Prostate gland (tissue), 2 donors: ENCODE results near the gene RIPPLY3.

Experiments
- POLR2A ChIP-seq: fragments of 450-650 bp; IDR thresholded peaks from one replicate; pipeline ENCODE4 v1.6.1; 2016; ENCODE audit warnings: antibody characterized with exemption, mild to moderate bottlenecking
- TF ChIP-seq, protein P1 (sequence below), 4 experiments: fragments of 200-600 bp in 2 of 4; fragments of 450-650 bp in 2 of 4; sonication (generic) in 2 of 4; IDR thresholded peaks; 1 replicate in 3 of 4; 2 replicates in 1 of 4; pipeline ENCODE4 v1.5.1; 2016 to 2019; ENCODE audit warnings: antibody characterized with exemption in 4 of 4, mild to moderate bottlenecking in 2 of 4, moderate library complexity in 2 of 4

DNA sequence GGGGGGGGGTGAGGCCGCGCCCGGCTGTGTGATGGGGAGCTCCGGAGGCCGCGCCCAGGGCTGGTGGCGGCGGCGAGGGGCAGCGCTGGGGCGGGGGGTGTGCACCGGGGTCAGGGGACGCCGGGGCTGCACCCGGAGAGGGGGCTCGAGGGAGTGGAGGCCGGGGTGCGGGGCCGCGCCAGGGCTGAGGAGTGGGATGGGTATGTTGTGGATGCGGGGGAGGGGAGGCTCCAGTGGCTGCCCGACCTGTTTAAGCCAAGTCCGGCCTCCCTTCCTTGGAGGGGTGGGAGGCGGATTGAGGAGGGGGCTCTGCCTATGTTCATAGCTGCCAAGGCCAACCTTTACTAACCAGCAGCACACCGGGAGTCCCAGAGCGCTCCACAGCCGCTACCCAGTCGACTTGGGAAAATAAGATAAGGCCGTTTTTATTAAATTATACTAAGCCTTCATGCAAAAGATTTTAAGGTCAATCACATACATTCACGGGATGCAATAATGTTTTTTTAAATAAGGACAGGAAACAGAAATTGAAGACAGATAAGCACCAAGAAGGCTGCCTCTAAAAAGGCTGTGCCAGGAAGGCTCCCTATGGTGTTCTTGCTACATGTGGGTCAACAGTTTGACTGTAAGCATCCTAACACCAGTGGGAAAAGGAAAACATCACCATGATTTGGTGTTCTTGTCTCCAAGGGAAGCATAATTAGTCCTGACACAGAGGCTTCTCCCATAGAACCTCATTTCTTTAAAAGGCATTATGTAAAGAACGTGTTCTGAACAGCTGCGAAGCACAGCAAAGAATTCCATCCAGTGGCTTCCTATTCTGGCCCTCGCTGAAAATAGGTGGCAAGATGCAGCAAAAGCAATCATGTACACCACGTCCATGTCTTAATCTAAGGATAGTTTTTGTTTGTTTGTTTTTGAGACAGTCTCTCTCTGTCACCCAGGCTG lies 39.4 kb upstream of the RIPPLY3 start:
- TF ChIP-seq, protein P1, sequence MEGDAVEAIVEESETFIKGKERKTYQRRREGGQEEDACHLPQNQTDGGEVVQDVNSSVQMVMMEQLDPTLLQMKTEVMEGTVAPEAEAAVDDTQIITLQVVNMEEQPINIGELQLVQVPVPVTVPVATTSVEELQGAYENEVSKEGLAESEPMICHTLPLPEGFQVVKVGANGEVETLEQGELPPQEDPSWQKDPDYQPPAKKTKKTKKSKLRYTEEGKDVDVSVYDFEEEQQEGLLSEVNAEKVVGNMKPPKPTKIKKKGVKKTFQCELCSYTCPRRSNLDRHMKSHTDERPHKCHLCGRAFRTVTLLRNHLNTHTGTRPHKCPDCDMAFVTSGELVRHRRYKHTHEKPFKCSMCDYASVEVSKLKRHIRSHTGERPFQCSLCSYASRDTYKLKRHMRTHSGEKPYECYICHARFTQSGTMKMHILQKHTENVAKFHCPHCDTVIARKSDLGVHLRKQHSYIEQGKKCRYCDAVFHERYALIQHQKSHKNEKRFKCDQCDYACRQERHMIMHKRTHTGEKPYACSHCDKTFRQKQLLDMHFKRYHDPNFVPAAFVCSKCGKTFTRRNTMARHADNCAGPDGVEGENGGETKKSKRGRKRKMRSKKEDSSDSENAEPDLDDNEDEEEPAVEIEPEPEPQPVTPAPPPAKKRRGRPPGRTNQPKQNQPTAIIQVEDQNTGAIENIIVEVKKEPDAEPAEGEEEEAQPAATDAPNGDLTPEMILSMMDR (IDR thresholded peaks at IDR 0.05): no peak
- TF ChIP-seq POLR2A: no peak
